Smooth muscle cell (in vitro differentiated cells): ENCODE results near the gene C8B. TPM values are rescaled to one million over a fixed set of nuclear protein-coding genes. Genes with fewer than 3 reads are reported as not detected.

Source experiments
- DNase-seq: peaks from one replicate; lab custom pipeline; 2025; ENCODE audit not compliant: unreplicated experiment; lab: John Stamatoyannopoulos, UW
- H2AFZ ChIP-seq: fragments of 200-600 bp; sonication (generic); 2 replicates; pipeline ENCODE4 v1.6.0; 2016; ENCODE audit warnings: antibody characterized with exemption, low read depth, mild to moderate bottlenecking
- H3F3A ChIP-seq: fragments of 200-600 bp; sonication (generic); 2 replicates; pipeline ENCODE4 v1.6.0; 2017; ENCODE audit warnings: antibody characterized with exemption, low read depth
- H3K27ac ChIP-seq: fragments of 200-600 bp; sonication (generic); 2 replicates; pipeline ENCODE4 v1.5.1; 2016; ENCODE audit warnings: low read depth, mild to moderate bottlenecking
- H3K27me3 ChIP-seq: fragments of 200-600 bp; sonication (generic); 2 replicates; pipeline ENCODE4 v1.6.1; 2016; ENCODE audit warnings: low read depth, mild to moderate bottlenecking
- H3K36me3 ChIP-seq: fragments of 200-600 bp; sonication (generic); 2 replicates; pipeline ENCODE4 v1.5.1; 2016; ENCODE audit warnings: low read depth
- H3K4me1 ChIP-seq: fragments of 200-600 bp; sonication (generic); 2 replicates; pipeline ENCODE4 v1.5.1; 2016; ENCODE audit warnings: low read depth
- H3K4me2 ChIP-seq: fragments of 200-600 bp; sonication (generic); 2 replicates; pipeline ENCODE4 v1.6.0; 2016; ENCODE audit warnings: mild to moderate bottlenecking
- H3K4me3 ChIP-seq: fragments of 200-600 bp; sonication (generic); 2 replicates; pipeline ENCODE4 v1.5.1; 2016; ENCODE audit warnings: mild to moderate bottlenecking
- H3K79me2 ChIP-seq: fragments of 200-600 bp; sonication (generic); 2 replicates; pipeline ENCODE4 v1.6.0; 2016; ENCODE audit warnings: low read depth, mild to moderate bottlenecking
- H3K9ac ChIP-seq: fragments of 200-600 bp; sonication (generic); 2 replicates; pipeline ENCODE4 v1.6.0; 2016; ENCODE audit warnings: low read depth
- H3K9me3 ChIP-seq: fragments of 200-600 bp; sonication (generic); replicated peaks from 2 replicates; pipeline ENCODE4 v1.5.1; 2016; ENCODE audit warnings: low read depth
- H4K20me1 ChIP-seq: fragments of 200-600 bp; sonication (generic); 2 replicates; pipeline ENCODE4 v1.6.0; 2016; ENCODE audit warnings: low read depth
- WGBS: methylation state at CpG from one replicate; pipeline ENCODE4 v1.1.7; 2016; ENCODE audit warnings: low lambda C conversion rate; 5-methylcytosine and 5-hydroxymethylcytosine counted together
- polyA plus RNA-seq: library from polyadenylated mRNA; unstranded; fragments of >200 nt; fragmentation: Nextera tagmentation; extraction: Ambion mirVana; gene quantifications from 2 replicates; pipeline ENCODE4 v1.2.1, GENCODE V29; 2016
- total RNA-seq: library from RNA; depleted of rRNA; stranded (reverse); fragments of >200 nt; gene quantifications from 2 replicates; pipeline ENCODE4 v1.2.3, GENCODE V29; 2014
- TF ChIP-seq, protein P1 (sequence below): fragments of 200-600 bp; sonication (generic); IDR thresholded peaks from 2 replicates; pipeline ENCODE4 v1.5.1; 2017; ENCODE audit warnings: borderline replicate concordance, mild to moderate bottlenecking, antibody characterized with exemption; ENCODE audit not compliant: insufficient read depth, poor library complexity, severe bottlenecking

C8B gene
- total and polyA plus RNA-seq, 2 experiments from 2014 or later, result 0.09 TPM; not detected in 1

DNA sequence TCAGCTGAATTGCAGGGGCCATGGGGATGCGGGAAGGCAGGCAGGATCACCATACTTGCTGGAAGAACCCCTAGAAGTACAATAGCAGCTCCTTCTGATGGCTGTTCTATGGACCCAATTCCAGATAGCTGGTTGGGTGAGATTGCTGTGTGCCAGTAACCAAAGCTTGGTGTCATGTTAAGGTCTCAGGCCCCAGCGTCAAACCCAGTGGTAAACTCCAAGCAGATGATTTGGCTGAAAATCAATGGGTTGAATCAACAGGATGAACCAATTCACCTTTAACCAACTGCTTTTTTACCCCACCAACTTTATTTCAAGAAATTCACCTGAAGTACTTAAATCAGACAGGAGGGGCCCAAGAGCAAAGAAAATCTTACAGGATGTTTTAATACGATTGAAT, 37.8 kb downstream of the C8B start:
- Histone ChIP-seq H4K20me1 (no peaks in the 10 kb centered on the region), H3F3A (no peaks in the 10 kb centered on the region), H3K27ac (no peak overlapping the region), H3K9ac (no peak overlapping the region), H3K27me3 (no peaks in the 10 kb centered on the region), H3K4me2 (no peak overlapping the region), H3K4me3 (no peak overlapping the region), H3K9me3 (no peaks in the 10 kb centered on the region), H2AFZ (no peak overlapping the region), H3K4me1 (peaks cover 14% of the 10 kb centered on the region), H3K79me2 (no peaks in the 10 kb centered on the region), H3K36me3 (no peaks in the 10 kb centered on the region)
- WGBS, result 94% methylated on average over 3 of the region's 3 CpGs
- DNase-seq, result no peak
- TF ChIP-seq, protein P1, sequence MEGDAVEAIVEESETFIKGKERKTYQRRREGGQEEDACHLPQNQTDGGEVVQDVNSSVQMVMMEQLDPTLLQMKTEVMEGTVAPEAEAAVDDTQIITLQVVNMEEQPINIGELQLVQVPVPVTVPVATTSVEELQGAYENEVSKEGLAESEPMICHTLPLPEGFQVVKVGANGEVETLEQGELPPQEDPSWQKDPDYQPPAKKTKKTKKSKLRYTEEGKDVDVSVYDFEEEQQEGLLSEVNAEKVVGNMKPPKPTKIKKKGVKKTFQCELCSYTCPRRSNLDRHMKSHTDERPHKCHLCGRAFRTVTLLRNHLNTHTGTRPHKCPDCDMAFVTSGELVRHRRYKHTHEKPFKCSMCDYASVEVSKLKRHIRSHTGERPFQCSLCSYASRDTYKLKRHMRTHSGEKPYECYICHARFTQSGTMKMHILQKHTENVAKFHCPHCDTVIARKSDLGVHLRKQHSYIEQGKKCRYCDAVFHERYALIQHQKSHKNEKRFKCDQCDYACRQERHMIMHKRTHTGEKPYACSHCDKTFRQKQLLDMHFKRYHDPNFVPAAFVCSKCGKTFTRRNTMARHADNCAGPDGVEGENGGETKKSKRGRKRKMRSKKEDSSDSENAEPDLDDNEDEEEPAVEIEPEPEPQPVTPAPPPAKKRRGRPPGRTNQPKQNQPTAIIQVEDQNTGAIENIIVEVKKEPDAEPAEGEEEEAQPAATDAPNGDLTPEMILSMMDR, result no peak

DNA sequence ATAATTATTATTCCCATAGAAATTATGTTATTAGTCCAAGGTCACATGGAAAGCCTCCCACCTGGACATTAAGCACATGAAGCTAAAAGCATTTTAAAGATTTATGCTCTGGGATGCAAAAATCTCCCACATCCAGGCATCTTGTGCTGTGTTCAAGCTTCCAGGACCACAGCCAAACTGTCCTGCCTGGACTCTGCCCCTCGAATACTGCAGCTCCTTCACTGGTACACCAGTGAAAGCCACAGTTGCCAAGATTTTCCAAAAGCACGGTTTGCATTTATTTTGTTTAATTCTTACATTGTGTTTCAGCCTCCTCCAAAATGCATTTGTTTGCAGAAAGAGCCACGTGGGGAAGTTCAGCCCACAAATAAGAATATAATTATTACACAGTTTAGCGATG, 38.6 kb downstream of the C8B start:
- Histone ChIP-seq H3K27ac (no peak overlapping the region), H3K4me1 (peaks cover 14% of the 10 kb centered on the region), H3F3A (no peaks in the 10 kb centered on the region), H3K4me3 (no peak overlapping the region), H3K27me3 (no peaks in the 10 kb centered on the region), H3K9me3 (no peaks in the 10 kb centered on the region), H3K9ac (no peak overlapping the region), H4K20me1 (no peaks in the 10 kb centered on the region), H3K79me2 (no peaks in the 10 kb centered on the region), H2AFZ (no peak overlapping the region), H3K4me2 (no peak overlapping the region), H3K36me3 (no peaks in the 10 kb centered on the region)
- TF ChIP-seq, protein P1, result no peak
- DNase-seq, result no peak
- 88% methylated on average over 4 of the region's 4 CpGs for WGBS

DNA sequence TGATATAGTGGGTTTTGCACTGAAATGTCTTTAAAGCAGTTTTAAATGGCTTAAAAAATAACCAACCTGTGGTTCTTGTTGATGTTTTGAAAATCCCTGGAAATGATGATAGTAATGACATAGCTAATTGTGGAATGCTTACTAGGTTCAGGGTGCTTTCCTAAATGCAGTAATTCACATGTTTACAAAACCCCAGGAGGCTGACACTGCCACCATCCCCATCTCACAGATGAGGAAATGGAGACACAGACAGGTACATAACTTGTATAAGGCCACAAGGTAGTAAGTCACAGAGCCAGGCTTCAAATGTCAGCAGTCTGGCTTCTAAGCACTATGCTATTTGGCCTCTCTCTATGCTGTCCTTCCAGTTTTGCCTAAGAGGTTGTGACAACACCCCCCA, 40.6 kb downstream of the C8B start:
- H3K27me3 ChIP-seq, result no peaks in the 10 kb centered on the region
- no peak overlapping the region for H3K27ac ChIP-seq
- no peaks in the 10 kb centered on the region for H3K9me3 ChIP-seq
- H3F3A ChIP-seq, result no peaks in the 10 kb centered on the region
- no peak overlapping the region for H3K9ac ChIP-seq
- H3K4me3 ChIP-seq, result no peak overlapping the region
- H3K4me2 ChIP-seq, result no peak overlapping the region
- no peaks in the 10 kb centered on the region for H3K79me2 ChIP-seq
- no peaks in the 10 kb centered on the region for H3K36me3 ChIP-seq
- no peak overlapping the region for H2AFZ ChIP-seq
- TF ChIP-seq, protein P1, result no peak
- H4K20me1 ChIP-seq, result no peaks in the 10 kb centered on the region
- peaks cover 7% of the 10 kb centered on the region for H3K4me1 ChIP-seq
- no peak for DNase-seq

DNA sequence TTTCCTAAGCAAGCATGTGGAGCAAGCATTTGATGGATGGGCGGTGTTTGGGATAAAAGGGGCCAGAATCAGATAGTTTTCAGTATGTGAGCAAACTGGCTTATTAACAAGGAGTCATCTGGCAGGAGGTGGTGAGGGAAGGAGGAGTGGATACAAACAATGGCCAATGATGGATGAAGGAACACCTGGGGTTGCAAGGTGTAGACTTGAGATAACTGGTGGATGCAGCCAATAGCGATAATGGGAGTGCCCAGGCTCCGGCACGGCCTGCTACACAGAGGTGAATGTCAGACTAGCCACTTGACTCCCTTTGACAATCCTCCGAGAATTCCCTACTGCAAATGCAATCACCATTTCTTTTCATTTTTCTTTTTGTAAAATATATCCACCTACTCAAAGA, 41.7 kb downstream of the C8B start:
- Histone ChIP-seq H3K79me2 (no peaks in the 10 kb centered on the region), H3F3A (no peaks in the 10 kb centered on the region), H3K9ac (no peak overlapping the region), H3K27me3 (no peaks in the 10 kb centered on the region), H3K4me3 (no peak overlapping the region), H3K4me2 (no peak overlapping the region), H3K4me1 (peaks cover 7% of the 10 kb centered on the region), H3K36me3 (no peaks in the 10 kb centered on the region), H4K20me1 (no peaks in the 10 kb centered on the region), H2AFZ (no peak overlapping the region), H3K9me3 (no peaks in the 10 kb centered on the region), H3K27ac (no peak overlapping the region)
- WGBS, result 90% methylated on average over 5 of the region's 5 CpGs
- no peak for DNase-seq
- TF ChIP-seq, protein P1, result no peak
